ENCODE results near the gene ZNF74.
"Not testable (repeated sequence)": the region's sequence is repeated elsewhere in the genome, so short reads cannot be mapped to it uniquely, and the experiment has no call there.

Gene ZNF74

GRCh38 chr22:20401376-20402014, 7.5 kb downstream of the ZNF74 start:
- DNase-seq: no peak

- DNase-seq: no peak
Observed at GRCh38 chr22:20402960-20403778, 9.2 kb downstream of the ZNF74 start.

GRCh38 chr22:20403779-20404140, 9.8 kb downstream of the ZNF74 start:
- no peak for DNase-seq

GRCh38 chr22:20404881-20405280, 10.9 kb downstream of the ZNF74 start:
- DNase-seq: no peak

GRCh38 chr22:20405291-20405930, 11.5 kb downstream of the ZNF74 start:
- DNase-seq: no peak

GRCh38 chr22:20405931-20406685, 12.2 kb downstream of the ZNF74 start:
- no peak for DNase-seq

GRCh38 chr22:20406686-20407408, 12.9 kb downstream of the ZNF74 start:
- DNase-seq: no peak

GRCh38 chr22:20407829-20408228, 13.9 kb downstream of the ZNF74 start:
- no peak for DNase-seq

GRCh38 chr22:20408891-20409290, 14.9 kb downstream of the ZNF74 start:
- no peak for DNase-seq

GRCh38 chr22:20409385-20409784, 15.4 kb downstream of the ZNF74 start:
- not testable (repeated sequence) for DNase-seq

- DNase-seq: no peak
Observed at GRCh38 chr22:20412474-20413216, 18.7 kb downstream of the ZNF74 start.

- no peak for DNase-seq
Observed at GRCh38 chr22:20413217-20414058, 19.5 kb downstream of the ZNF74 start.

- DNase-seq: no peak
Observed at GRCh38 chr22:20414059-20414440, 20.1 kb downstream of the ZNF74 start.

- no peak for DNase-seq
Observed at GRCh38 chr22:20414450-20414849, 20.5 kb downstream of the ZNF74 start.

GRCh38 chr22:20415241-20415640, 21.3 kb downstream of the ZNF74 start:
- not testable (repeated sequence) for DNase-seq

- DNase-seq: not testable (repeated sequence)
Observed at GRCh38 chr22:20415699-20416098, 21.7 kb downstream of the ZNF74 start.

GRCh38 chr22:20418211-20418788, 24.3 kb downstream of the ZNF74 start:
- DNase-seq: peak; percentile 56

- no peak for DNase-seq
Observed at GRCh38 chr22:20419664-20419951, 25.7 kb downstream of the ZNF74 start.

GRCh38 chr22:20420157-20420842, 26.3 kb downstream of the ZNF74 start:
- no peak for DNase-seq

GRCh38 chr22:20421507-20421874, 27.5 kb downstream of the ZNF74 start:
- no peak for DNase-seq

Measured in NCI-H510A treated with DMSO at 0.1 percent for 48 hours (cell line).